ENCODE results near the gene METTL14.
A peak's percentile ranks its signal among the peaks of the same experiment; 100 is the strongest.
"Not testable (repeated sequence)": the region's sequence is repeated elsewhere in the genome, so short reads cannot be mapped to it uniquely, and the experiment has no call there.

The METTL14 gene

DNA sequence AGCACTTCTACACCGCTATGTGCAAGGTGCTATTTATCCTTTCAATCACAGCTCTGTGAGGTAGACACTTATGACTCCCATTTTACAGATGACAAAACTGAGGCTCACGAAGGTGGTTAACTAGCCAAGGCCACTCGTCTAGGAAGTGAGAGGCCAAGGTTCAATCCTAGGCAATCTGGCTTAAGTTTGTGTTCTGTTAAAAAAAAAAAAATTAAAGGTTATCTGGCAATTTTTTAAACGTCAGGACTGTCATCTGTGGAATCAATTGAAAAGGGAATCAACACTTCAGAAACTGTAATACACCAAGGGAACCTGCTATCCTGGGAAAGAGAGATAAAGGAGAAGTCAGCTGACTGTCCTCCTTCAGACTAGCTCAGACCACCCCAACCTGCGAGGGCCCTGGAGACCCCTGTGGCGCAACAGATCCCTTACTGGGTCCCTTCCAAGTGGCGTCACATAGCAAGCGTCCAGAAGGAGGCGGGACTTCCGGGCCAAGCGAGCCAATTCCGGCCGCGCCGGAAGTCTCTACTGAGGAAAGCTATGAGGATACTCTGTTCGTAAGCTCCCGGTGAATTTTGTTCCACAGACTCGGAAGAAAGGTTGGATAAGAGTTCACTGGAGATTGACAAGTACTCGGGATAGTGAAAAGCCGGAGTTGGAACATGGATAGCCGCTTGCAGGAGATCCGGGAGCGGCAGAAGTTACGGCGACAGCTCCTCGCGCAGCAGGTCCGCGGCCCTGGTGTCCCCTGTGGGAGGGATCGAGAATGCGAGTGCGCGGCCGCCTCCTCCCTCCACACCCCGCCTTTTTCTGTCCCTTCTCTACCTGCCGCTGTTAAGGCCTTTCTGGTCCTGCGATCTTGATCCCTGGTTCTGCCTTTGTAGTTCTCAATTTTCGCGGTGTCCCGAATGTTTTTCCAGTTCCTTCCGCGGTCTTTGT, at the start of gene METTL14:
Gene METTL14, plus strand, starts transcription at position 520 of the 939 bp plus-strand sequence. Its CDS starts 143 bp downstream, at position 663.
- peak; percentile 87 for DNase-seq

DNA sequence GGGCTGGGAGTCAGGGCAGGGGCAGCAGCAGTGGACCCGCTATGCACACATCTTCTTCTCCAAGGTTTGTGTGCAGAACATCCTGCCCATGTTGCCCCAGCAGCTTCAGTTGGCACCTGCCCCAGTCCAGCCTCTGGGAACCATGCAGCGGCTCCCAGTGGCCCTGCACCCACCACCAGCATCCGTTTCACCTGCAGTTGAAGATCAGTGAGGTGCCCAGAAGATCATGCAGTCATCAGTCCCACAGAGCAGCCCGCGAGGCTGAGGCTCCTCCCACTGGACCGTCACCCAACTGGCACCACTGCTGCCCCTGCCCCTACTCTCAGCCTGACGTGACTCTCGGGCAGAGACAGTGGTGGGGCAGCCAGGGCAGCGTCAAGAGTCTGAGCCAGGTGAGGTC, 49.1 kb upstream of the METTL14 start:
- DNase-seq = not testable (repeated sequence)

- not testable (repeated sequence) for DNase-seq
These were observed 20.5 kb upstream of the METTL14 start for GRCh38 chr4:118664665-118665064.

DNA sequence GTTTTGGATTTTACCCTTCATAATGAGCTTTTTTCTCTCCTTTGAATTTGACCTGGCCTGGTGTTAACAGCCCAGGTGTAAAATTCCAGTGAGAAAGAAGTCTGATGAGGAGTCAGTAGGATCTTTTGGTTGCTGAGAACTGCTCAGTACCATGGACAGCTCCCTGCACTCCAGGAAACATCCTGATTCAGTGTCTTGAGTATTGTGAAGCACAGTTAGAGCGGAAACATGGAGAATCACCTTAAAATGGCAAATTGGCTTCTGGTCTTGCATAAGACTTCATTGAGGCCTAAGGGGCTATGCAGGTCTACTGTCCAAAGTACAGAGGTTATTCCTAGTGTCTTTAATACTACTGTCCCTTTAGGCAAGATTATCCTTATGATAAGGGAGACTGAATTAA, 16.0 kb upstream of the METTL14 start:
- DNase-seq = not testable (repeated sequence)

DNA sequence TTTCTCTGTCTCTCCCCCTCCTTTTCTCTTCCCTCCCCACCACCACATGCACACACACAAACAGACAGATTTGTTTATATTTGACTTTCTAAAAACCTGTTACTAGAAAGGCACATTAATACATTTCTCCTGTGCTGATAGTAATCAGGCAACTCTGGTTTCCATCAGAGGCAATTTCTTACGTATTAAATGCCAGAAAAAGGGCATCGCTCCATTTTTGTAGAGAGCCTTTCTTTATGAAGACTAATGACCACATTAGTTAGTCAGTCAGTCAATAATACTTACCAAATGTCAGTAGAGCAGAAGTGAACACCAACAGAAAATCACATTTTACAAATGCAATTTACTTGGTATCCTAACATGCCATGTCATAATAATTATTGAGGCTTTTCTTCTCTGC, 14.2 kb upstream of the METTL14 start:
- DNase-seq = not testable (repeated sequence)

GRCh38 chr4:118676128-118676527, 9.1 kb upstream of the METTL14 start:
- no peak for DNase-seq

GRCh38 chr4:118680808-118681207, 4.4 kb upstream of the METTL14 start:
- no peak for DNase-seq

DNA sequence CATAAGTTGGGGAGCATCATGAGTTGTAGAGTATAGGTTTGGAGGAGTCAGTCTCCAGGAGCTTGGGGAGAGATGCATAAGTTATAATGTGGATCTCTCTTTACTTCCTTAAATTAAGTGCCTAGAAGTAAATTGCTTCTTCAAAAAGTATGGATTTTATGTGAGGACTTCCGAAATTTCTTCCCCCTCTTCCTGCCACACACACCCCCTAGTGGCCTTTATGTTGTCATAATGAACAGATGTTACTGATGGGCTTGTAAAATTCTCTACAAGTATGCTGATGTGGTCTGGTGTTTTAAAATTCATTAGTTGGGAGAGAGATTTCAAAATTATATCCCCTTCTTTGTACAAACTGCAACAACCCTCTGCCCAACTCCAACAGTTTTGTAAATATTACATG, 2.3 kb upstream of the METTL14 start:
- DNase-seq = no peak

DNA sequence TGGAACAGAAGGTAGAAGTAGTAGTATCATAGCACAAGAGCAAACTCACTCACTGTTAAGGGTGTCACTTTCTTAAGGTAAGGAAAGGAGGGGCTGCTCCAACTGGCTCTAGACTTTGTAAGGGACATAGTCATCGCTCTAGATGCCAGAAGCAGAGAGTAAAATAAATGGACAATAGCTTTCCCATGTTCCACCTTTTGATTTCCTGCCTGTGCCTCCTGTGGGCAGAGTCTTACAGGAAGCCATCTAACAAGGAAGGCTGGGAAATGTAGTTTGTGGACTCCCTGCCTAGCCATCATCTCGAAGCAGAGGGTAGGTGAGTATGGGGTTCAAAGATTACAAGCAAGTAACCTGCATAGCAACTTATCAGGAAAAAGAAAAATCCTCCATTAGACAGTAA, 1.7 kb upstream of the METTL14 start:
- no peak for DNase-seq

GRCh38 chr4:118703118-118703517, 17.9 kb downstream of the METTL14 start:
- DNase-seq = no peak

- DNase-seq = no peak
These were observed 25.9 kb downstream of the METTL14 start for GRCh38 chr4:118711052-118711451.

GRCh38 chr4:118712872-118713271, 27.7 kb downstream of the METTL14 start:
- DNase-seq = no peak

DNA sequence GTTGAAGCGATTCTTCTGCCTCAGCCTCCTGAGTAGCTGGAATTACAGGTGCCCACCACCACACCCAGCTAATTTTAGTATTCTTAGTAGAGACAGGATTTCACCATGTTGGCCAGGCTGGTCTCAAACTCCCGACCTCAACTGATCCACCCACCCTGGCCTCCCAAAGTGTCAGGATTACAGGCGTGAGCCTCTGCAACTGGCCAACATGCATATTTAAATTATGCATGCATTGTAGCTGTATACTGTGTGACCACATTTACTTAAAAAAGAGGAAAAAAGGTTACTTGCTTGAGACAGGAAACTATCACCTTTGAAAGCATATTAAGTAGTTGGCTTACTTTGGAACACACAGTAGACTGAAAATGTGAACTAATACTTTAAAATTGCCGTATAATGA, 29.5 kb downstream of the METTL14 start:
- DNase-seq = no peak

- no peak for DNase-seq
These were observed 31.1 kb downstream of the METTL14 start for GRCh38 chr4:118716304-118716703.

- no peak for DNase-seq
These were observed 33.4 kb downstream of the METTL14 start for GRCh38 chr4:118718511-118719170.

DNA sequence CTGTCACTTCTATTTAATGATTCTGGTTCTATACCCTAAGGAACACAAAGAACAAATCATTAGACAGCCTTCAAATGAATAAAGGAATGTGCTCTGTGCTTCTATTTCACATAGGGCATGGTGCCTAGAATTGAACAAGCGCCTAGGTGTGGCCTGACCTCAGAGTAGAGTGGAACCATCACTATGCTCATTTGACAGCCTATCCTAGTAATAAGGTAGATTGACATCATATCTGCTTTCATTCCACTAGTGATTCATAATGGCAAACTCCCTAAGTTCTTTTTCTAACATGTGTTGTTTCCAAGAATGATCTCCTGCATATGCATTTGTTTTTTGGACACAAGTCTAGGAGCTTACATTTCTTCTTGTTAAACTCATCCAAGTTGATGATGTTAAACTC, 36.6 kb downstream of the METTL14 start:
- DNase-seq = no peak

DNA sequence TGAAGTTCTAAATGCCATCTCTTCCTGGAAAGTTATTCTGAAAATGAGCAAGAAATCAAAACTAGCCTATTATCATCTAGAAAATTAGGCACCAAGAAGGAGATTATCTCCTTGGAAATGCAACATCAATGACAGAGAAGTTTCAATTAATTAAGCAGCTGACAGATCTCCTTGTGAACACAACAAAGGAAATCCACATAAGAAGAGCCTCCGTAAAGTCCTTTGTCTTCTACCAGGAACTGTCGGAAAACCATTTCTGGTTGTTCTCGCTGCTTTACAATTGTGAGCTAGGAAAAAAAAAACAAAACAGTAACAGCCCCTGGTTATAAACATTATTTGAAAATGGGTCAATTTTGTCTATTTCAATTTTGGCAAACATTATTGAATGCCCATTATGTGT, 38.2 kb downstream of the METTL14 start:
- DNase-seq = no peak

DNA sequence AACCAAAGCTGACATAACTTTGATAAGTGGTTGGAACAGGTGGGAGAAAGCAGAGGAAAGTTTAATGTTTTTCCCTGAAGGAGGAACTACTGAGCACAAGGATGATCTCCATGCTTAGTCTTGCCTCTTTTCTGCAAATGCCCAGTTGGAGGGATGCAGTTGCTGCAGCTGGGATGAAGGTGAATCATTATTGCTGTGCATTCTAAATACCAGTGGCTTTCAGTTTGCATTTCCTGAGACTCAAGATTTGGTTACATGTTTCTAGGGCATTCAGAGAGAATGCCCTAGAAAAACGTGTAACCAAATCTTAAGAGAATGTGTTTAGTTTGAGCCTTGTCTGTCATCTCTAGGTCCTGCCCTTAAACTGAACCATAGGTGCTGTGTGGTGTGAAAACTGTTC, 42.2 kb downstream of the METTL14 start:
- no peak for DNase-seq

GRCh38 chr4:118729287-118730286, 44.4 kb downstream of the METTL14 start:
- no peak for DNase-seq

DNA sequence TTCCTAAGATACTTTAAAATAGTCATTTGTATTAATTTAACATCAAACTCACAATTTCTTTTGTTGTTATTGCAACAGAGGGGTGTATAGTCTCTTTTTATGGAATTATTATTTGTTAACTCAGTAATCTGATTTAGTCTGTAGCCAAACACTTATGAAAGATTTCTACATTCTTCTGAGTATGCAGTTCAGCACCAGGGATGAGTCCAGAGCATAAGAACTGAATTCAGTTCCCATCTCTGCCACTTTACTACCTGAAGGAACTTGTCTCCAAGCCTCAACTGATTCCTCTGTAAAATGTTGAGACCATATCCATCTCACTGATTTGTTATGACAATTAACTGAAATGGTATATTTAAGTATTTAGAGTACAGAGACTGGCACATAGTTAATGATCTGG, 45.5 kb downstream of the METTL14 start:
- DNase-seq = no peak

DNA sequence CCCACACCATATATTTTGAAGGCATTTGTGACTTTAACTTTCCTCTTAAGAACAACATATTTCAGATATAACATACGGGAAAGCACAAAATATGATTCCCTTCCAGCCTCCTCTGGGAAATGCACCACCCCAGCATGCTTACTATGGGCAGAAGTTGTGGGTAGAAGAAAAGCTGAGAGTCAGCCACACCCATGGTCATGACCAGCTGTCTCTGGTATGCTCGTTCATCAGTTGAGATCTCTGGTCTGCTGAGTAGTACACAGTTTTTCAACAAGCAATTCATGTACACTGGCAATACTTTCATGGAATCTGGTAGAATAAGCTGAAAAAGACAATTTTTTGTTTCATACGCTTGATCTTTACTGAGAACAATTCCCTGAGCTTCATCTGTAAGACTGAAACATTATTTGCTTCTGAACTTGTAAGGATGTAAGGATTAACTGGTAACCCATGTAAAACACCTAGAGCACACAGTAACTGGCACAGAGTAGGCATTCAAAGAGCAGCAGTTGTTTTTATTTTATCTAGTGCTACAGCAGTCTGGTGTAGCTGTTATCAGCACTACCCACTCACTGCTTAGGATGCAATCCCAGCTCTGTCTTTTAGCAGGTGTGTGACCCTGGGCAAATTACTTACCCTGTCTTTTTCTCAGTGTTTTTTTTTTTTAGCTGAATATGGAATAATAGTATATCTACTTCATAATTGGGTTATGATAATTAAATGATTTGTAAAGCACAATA, 47.6 kb downstream of the METTL14 start:
- no peak for DNase-seq

Measured in CD4-positive, alpha-beta T cell treated with Interferon gamma for 1 hour (primary cell).